UCSD-AML1 (cell line): ENCODE results near the gene INPPL1.
"Not testable (repeated sequence)": the region's sequence is repeated elsewhere in the genome, so short reads cannot be mapped to it uniquely, and the experiment has no call there.

Experiments used
- DNase-seq: peaks from one replicate; lab custom pipeline; 2025; ENCODE audit not compliant: unreplicated experiment; lab: John Stamatoyannopoulos, UW

The INPPL1 gene, protein sequence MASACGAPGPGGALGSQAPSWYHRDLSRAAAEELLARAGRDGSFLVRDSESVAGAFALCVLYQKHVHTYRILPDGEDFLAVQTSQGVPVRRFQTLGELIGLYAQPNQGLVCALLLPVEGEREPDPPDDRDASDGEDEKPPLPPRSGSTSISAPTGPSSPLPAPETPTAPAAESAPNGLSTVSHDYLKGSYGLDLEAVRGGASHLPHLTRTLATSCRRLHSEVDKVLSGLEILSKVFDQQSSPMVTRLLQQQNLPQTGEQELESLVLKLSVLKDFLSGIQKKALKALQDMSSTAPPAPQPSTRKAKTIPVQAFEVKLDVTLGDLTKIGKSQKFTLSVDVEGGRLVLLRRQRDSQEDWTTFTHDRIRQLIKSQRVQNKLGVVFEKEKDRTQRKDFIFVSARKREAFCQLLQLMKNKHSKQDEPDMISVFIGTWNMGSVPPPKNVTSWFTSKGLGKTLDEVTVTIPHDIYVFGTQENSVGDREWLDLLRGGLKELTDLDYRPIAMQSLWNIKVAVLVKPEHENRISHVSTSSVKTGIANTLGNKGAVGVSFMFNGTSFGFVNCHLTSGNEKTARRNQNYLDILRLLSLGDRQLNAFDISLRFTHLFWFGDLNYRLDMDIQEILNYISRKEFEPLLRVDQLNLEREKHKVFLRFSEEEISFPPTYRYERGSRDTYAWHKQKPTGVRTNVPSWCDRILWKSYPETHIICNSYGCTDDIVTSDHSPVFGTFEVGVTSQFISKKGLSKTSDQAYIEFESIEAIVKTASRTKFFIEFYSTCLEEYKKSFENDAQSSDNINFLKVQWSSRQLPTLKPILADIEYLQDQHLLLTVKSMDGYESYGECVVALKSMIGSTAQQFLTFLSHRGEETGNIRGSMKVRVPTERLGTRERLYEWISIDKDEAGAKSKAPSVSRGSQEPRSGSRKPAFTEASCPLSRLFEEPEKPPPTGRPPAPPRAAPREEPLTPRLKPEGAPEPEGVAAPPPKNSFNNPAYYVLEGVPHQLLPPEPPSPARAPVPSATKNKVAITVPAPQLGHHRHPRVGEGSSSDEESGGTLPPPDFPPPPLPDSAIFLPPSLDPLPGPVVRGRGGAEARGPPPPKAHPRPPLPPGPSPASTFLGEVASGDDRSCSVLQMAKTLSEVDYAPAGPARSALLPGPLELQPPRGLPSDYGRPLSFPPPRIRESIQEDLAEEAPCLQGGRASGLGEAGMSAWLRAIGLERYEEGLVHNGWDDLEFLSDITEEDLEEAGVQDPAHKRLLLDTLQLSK

DNA sequence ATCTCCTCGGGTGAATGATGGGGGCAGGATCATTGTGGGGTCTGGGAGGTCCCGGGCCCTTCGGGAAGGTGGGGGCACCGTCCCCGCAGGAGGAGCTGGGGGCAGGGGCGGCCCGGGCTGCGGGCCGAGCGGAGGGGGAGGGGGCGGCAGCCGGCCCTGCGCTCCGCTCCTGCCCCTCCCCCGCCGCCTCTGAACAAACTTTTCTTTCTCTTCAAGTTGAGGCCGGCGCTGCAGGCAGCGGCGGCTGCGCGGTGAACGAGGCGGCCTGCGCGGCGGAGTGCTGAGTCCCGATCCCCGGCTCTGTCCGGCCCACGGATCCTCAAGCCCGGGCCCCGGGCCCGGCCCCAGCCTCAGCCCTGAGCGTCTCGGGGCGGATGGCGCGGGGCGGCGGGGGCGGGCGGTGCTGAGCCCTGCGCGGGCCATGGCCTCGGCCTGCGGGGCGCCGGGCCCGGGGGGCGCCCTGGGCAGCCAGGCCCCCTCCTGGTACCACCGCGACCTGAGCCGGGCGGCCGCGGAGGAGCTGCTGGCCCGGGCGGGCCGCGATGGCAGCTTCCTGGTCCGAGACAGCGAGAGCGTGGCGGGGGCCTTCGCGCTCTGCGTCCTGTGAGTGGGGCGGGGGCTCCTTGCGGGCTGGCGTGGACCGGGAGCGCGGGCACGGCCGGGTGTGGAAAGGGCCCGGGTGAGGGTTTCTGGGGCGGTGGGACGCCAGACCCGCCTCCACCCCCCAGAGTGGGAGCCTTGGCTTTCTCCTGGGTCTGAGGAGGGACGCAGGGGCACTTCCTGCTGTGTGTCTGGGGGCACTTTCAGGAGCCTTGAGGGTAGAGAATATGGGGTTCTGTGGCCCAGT lies at the start of gene INPPL1:
TSS of gene INPPL1 (plus strand) at position 204 of the 847 bp plus-strand sequence. CDS start at position 422, 218 bp downstream.
- DNase-seq, result peak; percentile 45

DNA sequence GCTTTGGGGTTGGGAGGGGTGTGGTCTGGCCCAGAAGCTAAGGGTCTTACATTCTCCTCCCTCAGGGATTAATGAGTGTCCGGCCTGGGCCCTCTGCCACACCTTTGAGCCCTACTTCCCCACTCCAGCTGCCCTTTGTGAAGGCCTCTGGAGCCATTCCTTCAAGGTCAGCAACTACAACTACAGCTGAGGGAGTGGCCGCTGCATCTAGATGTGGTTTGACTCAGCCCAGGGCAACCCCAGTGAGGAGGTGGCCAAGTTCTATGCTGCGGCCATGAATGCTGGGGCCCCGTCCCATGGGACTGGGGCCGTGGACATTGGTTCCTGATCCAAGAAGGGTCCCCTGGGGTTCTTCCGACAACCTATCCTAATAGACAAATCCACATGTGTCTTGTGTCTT lies 46.9 kb upstream of the INPPL1 start:
- no peak for DNase-seq

DNA sequence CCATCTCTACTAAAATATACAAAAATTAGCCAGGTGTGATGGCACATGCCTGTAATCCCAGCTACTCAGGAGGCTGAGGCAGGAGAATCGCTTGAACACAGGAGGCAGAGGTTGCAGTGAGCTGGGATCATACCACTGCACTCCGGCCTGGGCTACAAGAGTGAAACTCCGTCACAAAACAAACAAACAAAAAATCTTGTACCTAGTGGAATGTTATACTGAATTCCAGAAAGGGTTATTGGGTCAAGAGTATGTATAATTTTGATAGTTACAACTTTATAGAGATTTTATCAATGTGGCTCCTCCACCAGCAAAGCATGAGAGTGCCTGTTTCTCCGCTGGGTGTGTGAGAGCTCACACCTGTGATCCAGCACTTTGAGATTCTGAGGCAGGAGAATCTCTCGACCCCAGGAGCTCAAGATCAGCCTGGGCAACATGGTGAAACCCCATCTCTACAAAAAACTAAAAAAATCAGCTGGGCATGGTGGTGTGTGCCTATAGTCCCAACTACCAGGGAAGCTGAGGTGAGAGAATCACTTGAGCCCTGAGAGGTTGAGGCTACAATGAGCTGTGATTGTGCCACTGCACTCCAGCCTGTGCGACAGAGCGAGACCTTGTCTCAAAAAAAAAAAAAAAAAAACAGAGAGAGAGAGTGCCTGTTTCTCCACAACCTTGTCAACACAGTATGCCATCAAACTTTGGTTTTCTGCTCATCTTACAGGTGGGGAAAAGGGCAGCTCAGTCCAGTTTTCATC lies 45.3 kb upstream of the INPPL1 start:
- DNase-seq, result no peak

DNA sequence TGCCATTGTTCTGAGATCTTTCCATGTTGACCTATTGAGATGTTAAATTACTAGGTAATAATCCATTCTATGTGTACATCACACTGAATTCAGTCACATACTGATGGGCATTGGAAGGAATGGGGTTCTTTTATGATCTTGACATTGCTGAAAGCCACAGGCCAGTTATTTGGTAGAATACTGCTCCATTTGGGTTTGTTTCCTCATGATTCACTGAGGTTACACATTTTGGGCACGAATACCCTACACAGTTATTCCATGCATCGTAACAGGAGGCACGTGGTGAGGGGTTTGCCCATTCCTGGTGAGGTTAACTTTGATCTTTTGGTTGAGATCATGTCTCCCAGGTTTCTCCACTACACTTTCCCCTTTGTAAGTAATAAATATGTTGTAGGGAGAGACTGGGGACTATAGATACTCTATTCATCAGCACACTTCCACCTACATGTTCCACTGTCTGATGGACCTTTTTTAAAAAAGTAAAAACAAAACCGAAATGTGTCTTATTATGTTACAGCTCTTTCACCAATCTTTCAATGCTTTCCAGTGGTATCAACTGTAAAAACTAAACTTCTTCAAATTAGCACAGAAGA lies 44.7 kb upstream of the INPPL1 start:
- no peak for DNase-seq

DNA sequence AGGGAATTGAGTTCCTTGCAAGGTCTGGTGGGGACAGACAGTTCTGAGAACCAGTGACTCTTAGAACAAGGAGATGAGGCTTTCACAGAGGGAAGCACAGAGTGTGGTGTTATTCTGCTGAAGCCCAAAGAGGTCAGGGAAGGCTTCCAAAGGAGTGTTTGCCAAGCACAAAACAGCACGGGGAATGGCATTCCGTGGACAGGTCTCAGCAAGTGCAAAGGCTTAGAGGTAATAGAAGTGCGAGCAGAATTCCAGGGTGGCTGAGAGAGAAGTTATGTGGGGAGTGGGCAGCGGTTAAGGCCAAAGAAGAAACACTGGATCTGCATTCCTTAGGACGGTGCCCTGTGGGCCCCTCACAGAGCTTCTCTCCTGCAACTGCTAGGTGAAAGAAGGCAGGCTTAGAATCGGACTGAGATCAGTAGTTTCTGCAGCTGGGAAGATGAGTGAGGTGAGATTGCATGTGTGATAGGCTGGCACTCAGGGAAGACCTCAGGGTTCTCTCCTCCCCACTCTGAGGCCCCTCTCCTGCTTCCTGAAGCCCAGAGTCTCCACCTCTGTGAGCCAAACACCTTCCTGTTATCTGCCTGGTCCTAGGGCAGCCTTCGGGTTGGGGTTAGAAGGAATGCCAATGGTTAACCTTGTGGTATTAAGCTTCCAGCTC lies 43.5 kb upstream of the INPPL1 start:
- not testable (repeated sequence) for DNase-seq

DNA sequence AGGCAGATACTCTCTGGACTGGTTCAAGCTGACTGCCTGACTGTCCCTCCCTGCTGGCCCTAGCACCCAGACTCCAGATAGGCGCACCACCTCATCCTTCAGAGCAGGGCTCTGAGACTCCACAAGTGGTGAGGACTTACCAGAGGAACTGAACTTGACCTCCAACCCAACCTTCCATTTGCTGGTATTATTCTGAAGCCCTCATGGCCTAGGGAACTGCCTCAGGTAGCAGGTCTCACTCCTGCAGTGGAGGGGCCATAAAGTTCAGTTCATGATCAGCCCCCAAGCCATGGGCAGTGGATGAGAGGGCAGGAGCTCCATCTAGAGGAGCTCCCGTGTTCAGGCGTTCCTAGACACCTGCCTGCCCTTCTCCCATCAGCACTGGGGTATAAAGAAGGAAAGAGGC lies 43.0 kb upstream of the INPPL1 start:
- DNase-seq, result peak; percentile 22

DNA sequence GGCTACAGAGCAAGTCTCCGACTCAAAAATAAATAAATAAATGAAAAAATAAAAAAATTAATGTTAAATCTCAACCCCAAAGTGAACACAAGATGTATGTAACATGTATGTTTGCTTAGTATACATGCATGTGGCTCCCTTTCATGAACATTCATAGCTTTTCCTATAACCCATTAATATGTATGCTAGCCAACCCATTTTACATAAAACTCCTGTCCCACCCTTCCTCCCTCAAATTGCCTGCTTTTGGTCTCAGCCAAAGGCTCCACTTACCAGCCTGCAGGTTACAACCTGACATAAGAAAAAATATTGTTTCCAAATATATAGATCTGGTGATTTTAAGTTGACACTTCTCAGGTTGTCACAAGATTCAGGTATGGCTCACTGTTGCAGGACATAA lies 36.3 kb upstream of the INPPL1 start:
- no peak for DNase-seq

DNA sequence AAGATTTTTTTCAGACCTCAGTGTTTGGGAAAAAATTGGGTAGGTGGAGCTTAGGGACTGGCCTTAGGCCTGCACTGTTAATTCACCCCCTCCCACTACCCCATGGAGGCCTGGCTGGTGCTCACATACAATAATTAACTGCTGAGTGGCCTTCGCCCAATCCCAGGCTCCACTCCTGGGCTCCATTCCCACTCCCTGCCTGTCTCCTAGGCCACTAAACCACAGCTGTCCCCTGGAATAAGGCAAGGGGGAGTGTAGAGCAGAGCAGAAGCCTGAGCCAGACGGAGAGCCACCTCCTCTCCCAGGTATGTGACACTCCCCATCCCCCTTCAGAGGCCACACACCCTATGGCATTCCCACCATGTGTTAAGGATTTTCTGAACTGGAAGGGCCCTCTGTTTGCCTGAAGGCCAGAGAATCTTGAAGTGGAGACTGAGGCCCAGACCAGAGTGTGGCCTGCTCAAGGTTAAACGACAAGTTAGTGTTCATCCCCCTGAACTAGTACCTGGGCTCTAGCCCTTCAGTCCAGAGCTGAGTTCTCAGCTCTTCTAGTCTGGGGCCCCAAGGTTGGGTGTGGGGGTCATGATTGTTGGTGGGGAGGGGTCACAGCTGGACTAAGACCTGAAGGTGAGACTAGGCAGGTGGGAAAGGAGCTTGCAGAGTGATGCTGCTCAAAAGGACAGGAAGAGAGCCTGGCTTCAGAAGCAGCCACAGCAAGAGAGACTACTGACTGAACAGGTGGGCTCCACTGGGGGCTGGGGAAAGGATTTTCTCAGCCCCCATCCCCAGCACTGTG lies 34.9 kb upstream of the INPPL1 start:
- no peak for DNase-seq

DNA sequence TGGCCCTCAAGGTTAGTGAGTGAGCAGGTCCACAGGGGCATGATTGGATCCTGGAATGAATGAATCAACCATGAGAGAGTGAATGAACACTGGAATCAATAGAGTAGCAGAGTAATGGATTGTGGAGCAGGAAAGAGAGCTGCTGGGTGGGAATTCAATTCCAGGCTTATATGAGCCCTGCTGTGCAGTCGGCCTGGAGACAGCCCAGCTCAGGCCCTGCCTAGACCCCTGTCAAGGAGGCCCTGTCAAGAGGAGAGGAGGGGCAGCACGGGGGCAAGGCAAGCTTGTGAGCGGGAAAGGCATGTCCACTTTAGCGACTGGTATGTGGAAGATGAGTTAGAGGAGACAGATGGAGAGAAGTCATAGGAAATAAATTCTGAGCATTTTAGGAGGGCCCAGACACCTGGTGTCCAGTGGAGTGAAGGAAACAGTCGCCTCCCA lies 33.9 kb upstream of the INPPL1 start:
- no peak for DNase-seq

DNA sequence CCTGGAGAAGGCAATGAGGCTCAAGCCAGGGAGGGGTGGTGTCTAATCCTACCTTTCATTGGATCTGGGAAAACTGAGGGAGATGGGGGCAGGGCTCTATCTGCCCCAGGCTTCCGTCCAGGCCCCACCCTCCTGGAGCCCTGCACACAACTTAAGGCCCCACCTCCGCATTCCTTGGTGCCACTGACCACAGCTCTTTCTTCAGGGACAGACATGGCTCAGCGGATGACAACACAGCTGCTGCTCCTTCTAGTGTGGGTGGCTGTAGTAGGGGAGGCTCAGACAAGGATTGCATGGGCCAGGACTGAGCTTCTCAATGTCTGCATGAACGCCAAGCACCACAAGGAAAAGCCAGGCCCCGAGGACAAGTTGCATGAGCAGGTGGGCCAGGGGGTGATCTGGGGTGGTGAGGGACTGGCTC lies 32.6 kb upstream of the INPPL1 start, which contains the start of gene FOLR1:
TSS of gene FOLR1 (plus strand) at position 180 of the 421 bp plus-strand sequence. CDS start at position 214, 34 bp downstream.
- no peak for DNase-seq

DNA sequence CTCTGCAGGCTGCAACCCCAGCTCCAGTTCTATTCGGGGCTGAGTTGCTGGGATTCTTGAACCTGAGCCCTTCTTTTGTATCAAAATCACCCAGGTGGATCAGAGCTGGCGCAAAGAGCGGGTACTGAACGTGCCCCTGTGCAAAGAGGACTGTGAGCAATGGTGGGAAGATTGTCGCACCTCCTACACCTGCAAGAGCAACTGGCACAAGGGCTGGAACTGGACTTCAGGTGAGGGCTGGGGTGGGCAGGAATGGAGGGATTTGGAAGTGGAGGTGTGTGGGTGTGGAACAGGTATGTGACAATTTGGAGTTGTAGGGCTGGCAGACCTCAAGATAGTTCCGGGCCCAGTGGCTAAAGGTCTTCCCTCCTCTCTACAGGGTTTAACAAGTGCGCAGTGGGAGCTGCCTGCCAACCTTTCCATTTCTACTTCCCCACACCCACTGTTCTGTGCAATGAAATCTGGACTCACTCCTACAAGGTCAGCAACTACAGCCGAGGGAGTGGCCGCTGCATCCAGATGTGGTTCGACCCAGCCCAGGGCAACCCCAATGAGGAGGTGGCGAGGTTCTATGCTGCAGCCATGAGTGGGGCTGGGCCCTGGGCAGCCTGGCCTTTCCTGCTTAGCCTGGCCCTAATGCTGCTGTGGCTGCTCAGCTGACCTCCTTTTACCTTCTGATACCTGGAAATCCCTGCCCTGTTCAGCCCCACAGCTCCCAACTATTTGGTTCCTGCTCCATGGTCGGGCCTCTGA lies 28.9 kb upstream of the INPPL1 start:
- no peak for DNase-seq

DNA sequence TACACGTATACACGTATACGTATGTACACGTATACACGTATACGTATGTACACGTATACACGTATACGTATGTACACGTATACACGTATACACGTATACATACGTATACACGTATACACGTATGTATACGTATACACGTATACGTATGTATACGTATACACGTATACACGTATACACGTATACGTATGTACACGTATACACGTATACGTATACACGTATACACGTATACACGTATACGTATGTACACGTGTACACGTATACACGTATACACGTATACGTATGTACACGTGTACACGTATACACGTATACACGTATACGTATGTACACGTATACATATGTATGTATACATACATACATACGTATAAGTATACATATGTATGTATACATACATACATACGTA lies 23.1 kb upstream of the INPPL1 start:
- not testable (repeated sequence) for DNase-seq

DNA sequence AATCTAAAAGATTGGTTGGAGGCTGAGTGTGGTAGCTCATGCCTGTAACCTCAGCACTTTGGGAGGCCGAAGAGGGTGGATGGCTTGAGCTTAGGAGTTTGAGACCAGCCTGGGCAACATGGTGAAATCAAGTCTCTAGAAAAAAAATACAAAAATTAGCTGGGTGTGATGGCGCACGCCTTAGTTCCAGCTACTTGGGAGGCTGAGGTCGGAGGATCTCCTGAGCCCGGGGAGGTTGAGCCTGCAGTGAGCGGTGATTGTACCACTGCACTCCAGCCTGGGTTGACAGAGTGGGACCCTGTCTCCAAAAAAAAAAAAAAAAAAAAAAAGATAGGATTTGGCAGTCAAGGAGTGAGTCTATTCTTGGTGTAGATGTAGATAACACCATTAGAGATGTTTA lies 22.0 kb upstream of the INPPL1 start:
- DNase-seq, result no peak

DNA sequence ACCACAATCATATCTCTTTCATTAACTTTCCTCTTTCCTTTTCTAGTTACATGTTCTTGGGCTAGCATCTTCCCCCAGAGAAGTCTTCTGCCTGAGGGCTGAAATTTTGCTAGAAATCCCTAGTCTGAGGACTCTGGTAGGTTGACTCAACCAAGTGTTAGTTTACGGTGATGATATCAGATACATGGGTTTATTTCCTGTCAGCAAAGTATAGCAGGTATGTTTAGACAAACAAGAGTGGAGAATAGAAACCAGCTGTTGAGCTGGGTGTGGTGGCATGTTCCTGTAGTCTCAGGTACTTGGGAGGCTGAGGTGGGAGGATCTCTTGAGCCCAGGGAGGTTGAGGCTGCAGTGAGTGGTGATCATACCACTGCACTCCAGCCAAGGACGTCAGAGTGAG lies 21.4 kb upstream of the INPPL1 start:
- no peak for DNase-seq

DNA sequence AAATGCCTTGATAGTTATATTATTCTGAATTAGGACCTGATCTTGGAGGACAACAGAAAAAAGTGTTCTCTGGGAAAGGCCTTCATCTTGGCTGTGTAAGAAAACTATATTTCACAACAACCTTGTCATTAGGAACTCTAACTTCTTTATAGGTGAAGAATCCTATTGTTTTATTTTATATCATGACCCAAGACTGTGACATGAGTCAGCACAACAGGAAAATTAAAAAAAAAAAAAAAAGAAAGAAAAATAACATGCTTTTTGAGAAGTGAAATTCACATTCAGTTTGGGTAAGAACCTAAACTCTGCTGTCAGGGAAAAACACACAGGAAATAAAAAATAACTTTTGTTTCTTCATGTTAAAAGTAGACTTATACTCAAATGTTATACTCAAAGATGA lies 19.7 kb upstream of the INPPL1 start:
- no peak for DNase-seq

DNA sequence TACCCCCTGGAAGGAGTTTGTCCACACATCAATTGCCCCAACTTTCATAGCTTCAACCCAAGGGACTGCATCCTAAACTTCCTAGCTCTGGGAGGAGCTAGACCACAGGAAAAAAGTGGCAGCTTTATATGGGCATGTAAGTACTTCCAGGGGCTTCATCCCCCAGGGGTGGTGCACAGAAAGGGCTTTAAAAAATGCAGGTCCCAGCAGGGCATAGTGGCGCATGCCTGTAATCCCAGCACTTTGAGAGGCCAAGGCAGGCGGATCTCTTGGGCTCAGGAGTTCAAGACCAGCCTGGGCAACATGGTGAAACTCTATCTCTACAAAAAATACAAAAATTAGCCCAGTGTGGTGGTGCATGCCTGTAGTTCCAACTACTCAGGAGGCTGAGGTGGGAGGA lies 17.8 kb upstream of the INPPL1 start:
- DNase-seq, result not testable (repeated sequence)

DNA sequence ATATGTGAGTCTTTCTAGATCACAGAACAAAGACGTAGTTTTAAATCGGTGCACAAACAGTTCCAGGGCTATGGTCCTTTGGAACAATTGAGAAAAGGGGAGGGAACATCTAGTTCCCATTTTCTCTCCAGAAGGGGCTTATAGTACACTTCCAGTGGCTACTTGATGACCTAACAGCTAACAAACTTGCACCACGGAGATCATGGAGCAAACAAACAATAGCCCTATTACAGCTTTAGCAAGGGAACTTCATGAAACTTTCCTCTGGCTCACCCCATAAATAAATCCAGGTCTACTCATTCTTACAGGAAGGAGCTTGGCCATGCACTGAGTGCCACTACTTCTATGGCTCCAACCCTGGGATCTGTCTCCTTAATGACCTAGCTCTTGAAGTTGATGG lies 16.3 kb upstream of the INPPL1 start:
- DNase-seq, result no peak
